ENCODE data around the gene LRRC58. TPM values are rescaled to one million over a fixed set of nuclear protein-coding genes. Genes with fewer than 3 reads are reported as not detected.

Gene LRRC58
- total RNA-seq, 4 donors from 2014 or later: 30.0 to 36.7 (median 35.2) TPM

DNA sequence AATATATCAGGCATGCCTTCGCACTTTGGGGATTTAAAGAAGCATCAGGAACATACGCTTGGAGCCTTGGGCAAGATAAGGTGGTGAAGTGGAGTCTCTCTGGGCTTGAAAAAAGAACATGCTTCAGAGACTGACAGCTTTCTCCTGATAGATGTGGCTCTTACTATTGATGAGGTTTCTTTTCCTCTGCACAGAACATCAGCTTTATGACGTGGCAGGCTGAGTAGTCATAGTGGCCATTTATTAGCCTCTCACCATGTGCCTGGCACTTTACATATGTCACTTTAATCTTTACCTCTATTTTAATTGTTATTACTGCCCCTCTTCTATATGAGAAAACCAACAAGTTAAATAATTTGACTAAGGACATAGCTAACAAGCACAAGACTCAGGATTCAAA is 19.0 kb upstream of the LRRC58 start:
- 71% methylated on average over 3 of the region's 3 CpGs for WGBS

DNA sequence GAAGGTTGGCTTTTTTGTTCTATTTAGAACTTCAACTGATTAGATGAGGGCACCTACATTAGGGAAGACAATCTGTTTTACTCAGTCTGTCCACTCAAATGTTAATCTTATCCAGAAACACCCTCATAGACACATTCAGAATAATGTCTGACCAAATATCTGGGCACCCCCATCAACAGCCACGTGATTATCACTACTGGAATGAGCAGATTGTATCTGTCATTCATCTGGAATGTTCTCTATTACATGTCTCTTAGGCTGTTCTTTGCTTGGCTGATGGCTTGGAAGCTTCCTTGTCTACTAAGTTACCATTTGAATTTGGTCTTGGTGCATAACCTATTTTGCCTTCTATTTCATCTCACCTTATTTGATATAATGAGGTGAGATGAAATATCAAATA is 15.7 kb upstream of the LRRC58 start:
- H3K4me1 ChIP-seq: no peaks in the 10 kb centered on the region
- DNase-seq (ENCODE audit: extremely low spot score): no peak
- 38% methylated on average over 1 of the region's 1 CpG for WGBS
- TF ChIP-seq EP300 (IDR thresholded peaks at IDR 0.05): no peak
- TF ChIP-seq POLR2AphosphoS5 (IDR thresholded peaks at IDR 0.05): no peak
- TF ChIP-seq, protein P1, sequence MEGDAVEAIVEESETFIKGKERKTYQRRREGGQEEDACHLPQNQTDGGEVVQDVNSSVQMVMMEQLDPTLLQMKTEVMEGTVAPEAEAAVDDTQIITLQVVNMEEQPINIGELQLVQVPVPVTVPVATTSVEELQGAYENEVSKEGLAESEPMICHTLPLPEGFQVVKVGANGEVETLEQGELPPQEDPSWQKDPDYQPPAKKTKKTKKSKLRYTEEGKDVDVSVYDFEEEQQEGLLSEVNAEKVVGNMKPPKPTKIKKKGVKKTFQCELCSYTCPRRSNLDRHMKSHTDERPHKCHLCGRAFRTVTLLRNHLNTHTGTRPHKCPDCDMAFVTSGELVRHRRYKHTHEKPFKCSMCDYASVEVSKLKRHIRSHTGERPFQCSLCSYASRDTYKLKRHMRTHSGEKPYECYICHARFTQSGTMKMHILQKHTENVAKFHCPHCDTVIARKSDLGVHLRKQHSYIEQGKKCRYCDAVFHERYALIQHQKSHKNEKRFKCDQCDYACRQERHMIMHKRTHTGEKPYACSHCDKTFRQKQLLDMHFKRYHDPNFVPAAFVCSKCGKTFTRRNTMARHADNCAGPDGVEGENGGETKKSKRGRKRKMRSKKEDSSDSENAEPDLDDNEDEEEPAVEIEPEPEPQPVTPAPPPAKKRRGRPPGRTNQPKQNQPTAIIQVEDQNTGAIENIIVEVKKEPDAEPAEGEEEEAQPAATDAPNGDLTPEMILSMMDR (IDR thresholded peaks at IDR 0.05): no peak
- no peak for TF ChIP-seq POLR2A (IDR thresholded peaks at IDR 0.05; ENCODE audit: low read depth)
- intact Hi-C loops (cut with DNase I): no loop called here
- no peak overlapping the region for H3K27ac ChIP-seq (replicated peaks in 1 of 4)
- H3K9me3 ChIP-seq: no peaks in the 10 kb centered on the region
- no peaks in the 10 kb centered on the region for H3K27me3 ChIP-seq
- no peak overlapping the region for H3K4me3 ChIP-seq
- H3K36me3 ChIP-seq: no peaks in the 10 kb centered on the region

More for the DNA sequence above, 19.0 kb upstream of the LRRC58 start:
- Histone ChIP-seq H3K9me3 (no peaks in the 10 kb centered on the region), H3K36me3 (no peaks in the 10 kb centered on the region), H3K27ac (replicated peaks in 1 of 4) (no peak overlapping the region), H3K4me1 (no peaks in the 10 kb centered on the region), H3K4me3 (no peak overlapping the region), H3K27me3 (no peaks in the 10 kb centered on the region)
- TF ChIP-seq, protein P1 (IDR thresholded peaks at IDR 0.05): no peak
- TF ChIP-seq POLR2AphosphoS5 (IDR thresholded peaks at IDR 0.05) (no peak), POLR2A (IDR thresholded peaks at IDR 0.05; ENCODE audit: low read depth) (no peak), EP300 (IDR thresholded peaks at IDR 0.05) (no peak)
- no peak for DNase-seq (ENCODE audit: extremely low spot score)
- intact Hi-C loops (cut with DNase I): no loop called here

DNA sequence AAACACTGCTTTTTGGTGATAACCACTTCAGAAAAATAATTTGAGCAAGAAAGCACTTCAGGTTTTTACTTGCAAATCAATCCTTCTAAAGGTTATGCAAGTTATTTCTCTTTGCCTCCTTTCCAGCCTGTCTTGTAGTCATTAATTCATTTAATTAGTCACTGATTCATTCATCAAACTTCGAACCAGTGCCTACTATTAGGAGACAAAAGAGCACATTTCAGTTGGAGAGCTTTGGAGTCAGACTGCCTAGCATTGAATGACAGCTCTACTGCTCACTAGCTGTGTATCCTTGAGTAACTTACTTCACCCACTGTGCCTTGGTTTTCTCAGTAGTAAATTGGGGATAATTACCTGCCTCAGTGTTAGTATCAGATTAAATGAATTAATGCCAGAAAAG is 14.9 kb upstream of the LRRC58 start:
- no peaks in the 10 kb centered on the region for H3K4me1 ChIP-seq
- H3K27me3 ChIP-seq: no peaks in the 10 kb centered on the region
- no peak overlapping the region for H3K27ac ChIP-seq (replicated peaks in 1 of 4)
- TF ChIP-seq EP300 (IDR thresholded peaks at IDR 0.05): no peak
- TF ChIP-seq POLR2AphosphoS5 (IDR thresholded peaks at IDR 0.05): no peak
- TF ChIP-seq, protein P1 (IDR thresholded peaks at IDR 0.05): no peak
- no peak for TF ChIP-seq POLR2A (IDR thresholded peaks at IDR 0.05; ENCODE audit: low read depth)
- no peaks in the 10 kb centered on the region for H3K9me3 ChIP-seq
- no peak overlapping the region for H3K4me3 ChIP-seq
- H3K36me3 ChIP-seq: no peaks in the 10 kb centered on the region
- no peak for DNase-seq (ENCODE audit: extremely low spot score)
- 83% methylated on average over 1 of the region's 1 CpG for WGBS
- intact Hi-C loops (cut with DNase I): no loop called here

DNA sequence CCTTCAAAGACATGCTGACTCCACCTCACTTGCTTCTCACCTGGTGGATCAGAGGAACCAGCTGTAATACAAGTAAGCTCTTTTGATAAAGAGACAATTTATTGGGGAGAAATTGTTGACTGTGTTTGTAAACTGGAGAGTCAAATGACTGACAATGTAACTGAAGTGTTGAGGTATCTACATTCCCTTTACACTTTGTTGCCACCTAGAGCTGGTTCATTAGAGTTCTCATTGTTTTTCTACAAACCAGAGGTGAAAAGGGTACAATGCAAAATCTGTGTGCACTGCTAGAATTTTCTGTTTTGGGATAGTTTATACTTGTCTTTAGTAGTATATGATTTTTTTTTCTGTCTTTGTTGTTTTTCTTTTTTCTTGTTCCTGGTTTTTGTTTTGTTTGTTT is 8.7 kb upstream of the LRRC58 start:
- H3K4me3 ChIP-seq: no peak overlapping the region
- no peaks in the 10 kb centered on the region for H3K27me3 ChIP-seq
- intact Hi-C loops (cut with DNase I): no loop called here
- TF ChIP-seq, protein P1 (IDR thresholded peaks at IDR 0.05): no peak
- TF ChIP-seq EP300 (IDR thresholded peaks at IDR 0.05): no peak
- TF ChIP-seq POLR2A (IDR thresholded peaks at IDR 0.05; ENCODE audit: low read depth): no peak
- TF ChIP-seq POLR2AphosphoS5 (IDR thresholded peaks at IDR 0.05): no peak
- no peak overlapping the region for H3K27ac ChIP-seq (replicated peaks in 1 of 4)
- no peaks in the 10 kb centered on the region for H3K4me1 ChIP-seq
- no peaks in the 10 kb centered on the region for H3K9me3 ChIP-seq
- no peaks in the 10 kb centered on the region for H3K36me3 ChIP-seq
- DNase-seq (ENCODE audit: extremely low spot score): no peak

DNA sequence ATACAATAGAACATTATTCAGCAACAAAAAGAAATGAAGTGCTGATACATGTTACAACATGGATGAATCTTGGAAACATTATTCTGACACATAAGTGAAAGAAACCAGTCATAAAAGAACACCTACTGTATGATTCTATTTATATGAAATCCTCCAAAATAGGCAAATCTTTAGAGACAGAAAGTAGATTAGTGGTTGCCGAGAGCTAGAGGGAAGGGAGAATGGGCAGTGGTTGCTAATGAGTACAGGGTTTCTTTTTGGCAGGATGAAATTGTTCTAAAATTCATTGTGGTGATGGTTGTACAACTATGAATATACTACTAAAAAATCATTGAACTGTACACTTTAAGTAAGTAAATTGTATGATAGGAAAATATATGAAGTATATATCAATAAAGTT is 6.3 kb upstream of the LRRC58 start:
- TF ChIP-seq, protein P1 (IDR thresholded peaks at IDR 0.05): no peak
- TF ChIP-seq POLR2AphosphoS5 (IDR thresholded peaks at IDR 0.05) (no peak), POLR2A (IDR thresholded peaks at IDR 0.05; ENCODE audit: low read depth) (no peak), EP300 (IDR thresholded peaks at IDR 0.05) (no peak)
- Histone ChIP-seq H3K36me3 (no peaks in the 10 kb centered on the region), H3K27ac (replicated peaks in 1 of 4) (no peak overlapping the region), H3K27me3 (no peaks in the 10 kb centered on the region), H3K4me1 (peaks cover 4 to 7% (median 5%) of the 10 kb centered on the region in 4 donors), H3K9me3 (no peaks in the 10 kb centered on the region), H3K4me3 (no peak overlapping the region)
- WGBS: 78% methylated on average over 1 of the region's 1 CpG
- DNase-seq (ENCODE audit: extremely low spot score): no peak
- intact Hi-C loops (cut with DNase I): no loop called here

All from esophagus muscularis mucosa (tissue), 4 donors.